SU-DHL-6 (cell line): ENCODE results near the gene TCF19.

Source experiments
- H2AFZ ChIP-seq: fragments of 200-600 bp; sonication (generic); 2 replicates; pipeline ENCODE4 v1.6.1; 2014; ENCODE audit warnings: low read depth, mild to moderate bottlenecking, moderate library complexity, mixed read lengths, antibody characterized with exemption, low read length; ENCODE audit not compliant: severe bottlenecking
- H3F3A ChIP-seq: fragments of 200-600 bp; shearing (Covaris generic); 2 replicates; pipeline ENCODE4 v1.6.0; 2016; ENCODE audit warnings: antibody characterized with exemption, mild to moderate bottlenecking; ENCODE audit not compliant: insufficient read depth
- H3K27ac ChIP-seq: fragments of 200-600 bp; sonication (generic); 2 replicates; pipeline ENCODE4 v1.5.1; 2016; ENCODE audit warnings: low read depth, mild to moderate bottlenecking, low read length, moderate library complexity, mixed read lengths
- H3K27me3 ChIP-seq: fragments of 200-600 bp; sonication (generic), shearing (Covaris generic); 2 replicates; pipeline ENCODE4 v1.6.0; 2014; ENCODE audit warnings: mild to moderate bottlenecking, low read length
- H3K36me3 ChIP-seq: fragments of 200-600 bp; sonication (generic); 2 replicates; pipeline ENCODE4 v1.6.1; 2014; ENCODE audit warnings: mild to moderate bottlenecking, low read length, mixed read lengths
- H3K4me2 ChIP-seq: fragments of 300-600, 200-600 bp; shearing (Covaris generic), sonication (generic); 2 replicates; pipeline ENCODE4 v1.6.0; 2014; ENCODE audit warnings: low read length, low read depth, mild to moderate bottlenecking; ENCODE audit not compliant: poor library complexity, severe bottlenecking
- H3K4me3 ChIP-seq: fragments of 200-600 bp; sonication (generic); 2 replicates; pipeline ENCODE4 v1.5.1; 2014; ENCODE audit warnings: antibody characterized with exemption, low read length, mild to moderate bottlenecking, mixed read lengths; ENCODE audit not compliant: insufficient read depth, poor library complexity, severe bottlenecking
- H3K79me2 ChIP-seq: fragments of 200-600 bp; sonication (generic); 2 replicates; pipeline ENCODE4 v1.6.1; 2014; ENCODE audit warnings: mild to moderate bottlenecking, low read length, moderate library complexity; ENCODE audit not compliant: insufficient read depth
- H3K9ac ChIP-seq: fragments of 200-600 bp; sonication (generic); 2 replicates; pipeline ENCODE4 v1.7.0; 2014; ENCODE audit warnings: mild to moderate bottlenecking, low read length
- H3K9me2 ChIP-seq: fragments of 200-600 bp; sonication (generic); replicated peaks from 2 replicates; pipeline ENCODE4 v1.6.1; 2014; ENCODE audit warnings: low read length; ENCODE audit not compliant: insufficient read depth
- H3K9me3 ChIP-seq: fragments of 200-600 bp; sonication (generic); 2 replicates; pipeline ENCODE4 v1.6.1; 2014; ENCODE audit warnings: low read length, mixed read lengths; ENCODE audit not compliant: insufficient read depth
- H4K20me1 ChIP-seq: fragments of 200-600 bp; sonication (generic); 2 replicates; pipeline ENCODE4 v1.6.1; 2014; ENCODE audit warnings: low read depth, mild to moderate bottlenecking, antibody characterized with exemption, low read length, moderate library complexity, mixed read lengths
- EZH2phosphoT487 ChIP-seq: fragments of 200-600 bp; sonication (generic), shearing (Covaris generic); conservative IDR thresholded peaks from 2 replicates; pipeline ENCODE4 v1.6.1; 2018; ENCODE audit warnings: mild to moderate bottlenecking, antibody characterized with exemption, low read length, moderate library complexity, mixed read lengths
- TF ChIP-seq, protein P1 (sequence below): fragments of 200-600 bp; sonication (generic); IDR thresholded peaks from one replicate; pipeline ENCODE4 v1.5.1; 2017; ENCODE audit warnings: antibody characterized with exemption, mild to moderate bottlenecking, low read length, moderate library complexity; ENCODE audit not compliant: insufficient read depth, poor library complexity, severe bottlenecking

The TCF19 gene

GRCh38 chr6:31170600-31170881, 12.2 kb downstream of the TCF19 start, which contains the start of gene POU5F1:
TSS of gene POU5F1 (minus strand) at chr6:31170682. CDS start at chr6:31170620, 62 bp downstream.
- no peak within 1 kb of the TSS for H3K9ac ChIP-seq
- no peak within 1 kb of the TSS for H3K27ac ChIP-seq
- no peak for TF ChIP-seq EZH2phosphoT487
- TF ChIP-seq, protein P1, sequence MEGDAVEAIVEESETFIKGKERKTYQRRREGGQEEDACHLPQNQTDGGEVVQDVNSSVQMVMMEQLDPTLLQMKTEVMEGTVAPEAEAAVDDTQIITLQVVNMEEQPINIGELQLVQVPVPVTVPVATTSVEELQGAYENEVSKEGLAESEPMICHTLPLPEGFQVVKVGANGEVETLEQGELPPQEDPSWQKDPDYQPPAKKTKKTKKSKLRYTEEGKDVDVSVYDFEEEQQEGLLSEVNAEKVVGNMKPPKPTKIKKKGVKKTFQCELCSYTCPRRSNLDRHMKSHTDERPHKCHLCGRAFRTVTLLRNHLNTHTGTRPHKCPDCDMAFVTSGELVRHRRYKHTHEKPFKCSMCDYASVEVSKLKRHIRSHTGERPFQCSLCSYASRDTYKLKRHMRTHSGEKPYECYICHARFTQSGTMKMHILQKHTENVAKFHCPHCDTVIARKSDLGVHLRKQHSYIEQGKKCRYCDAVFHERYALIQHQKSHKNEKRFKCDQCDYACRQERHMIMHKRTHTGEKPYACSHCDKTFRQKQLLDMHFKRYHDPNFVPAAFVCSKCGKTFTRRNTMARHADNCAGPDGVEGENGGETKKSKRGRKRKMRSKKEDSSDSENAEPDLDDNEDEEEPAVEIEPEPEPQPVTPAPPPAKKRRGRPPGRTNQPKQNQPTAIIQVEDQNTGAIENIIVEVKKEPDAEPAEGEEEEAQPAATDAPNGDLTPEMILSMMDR, result no peak
- no peaks in the 10 kb centered on the region for H3K36me3 ChIP-seq
- H3K4me3 ChIP-seq, result no peak within 1 kb of the TSS
- no peak within 1 kb of the TSS for H2AFZ ChIP-seq
- H3K4me2 ChIP-seq, result no peak within 1 kb of the TSS
- no peaks in the 10 kb centered on the region for H3K79me2 ChIP-seq
- H3K9me2 ChIP-seq, result no peaks in the 10 kb centered on the region
- no peaks in the 10 kb centered on the region for H3F3A ChIP-seq
- no peaks in the 10 kb centered on the region for H4K20me1 ChIP-seq
- no peaks in the 10 kb centered on the region for H3K9me3 ChIP-seq
- H3K27me3 ChIP-seq, result no peaks in the 10 kb centered on the region

DNA sequence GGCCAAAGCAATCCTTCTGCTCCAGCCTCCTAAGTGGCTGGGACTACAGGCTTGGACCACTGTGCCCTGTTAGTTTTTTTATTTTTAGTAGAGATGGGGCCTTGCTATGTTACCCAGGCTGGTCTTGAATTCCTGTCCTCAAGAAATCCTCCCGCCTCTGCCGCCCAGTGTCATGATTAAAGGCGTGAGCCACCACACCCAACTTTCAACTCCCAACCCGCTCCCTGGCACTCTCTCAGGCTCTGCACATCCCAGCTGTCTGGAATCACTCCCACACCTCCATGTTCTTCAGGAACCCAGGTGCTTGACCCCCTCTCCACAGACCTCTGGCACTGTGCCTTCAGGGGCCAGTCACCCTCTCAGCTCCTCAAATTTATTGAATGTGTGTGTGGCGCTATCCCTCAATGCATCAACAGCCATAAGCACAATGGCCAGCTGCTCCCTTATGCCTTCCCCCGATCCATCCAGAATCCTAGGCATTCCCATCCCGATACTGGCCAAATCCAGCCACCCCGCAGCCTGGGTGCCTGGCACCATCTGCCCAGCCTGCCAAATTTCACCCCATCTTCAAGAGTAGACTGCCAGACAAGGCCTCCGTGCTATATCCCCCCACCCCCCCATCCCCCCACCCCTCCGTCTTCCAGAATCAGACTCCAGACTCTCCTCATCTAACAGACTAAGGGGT, 12.7 kb downstream of the TCF19 start:
- no peak overlapping the region for H3K9ac ChIP-seq
- no peak for TF ChIP-seq EZH2phosphoT487
- TF ChIP-seq, protein P1, result no peak
- no peaks in the 10 kb centered on the region for H3K36me3 ChIP-seq
- no peaks in the 10 kb centered on the region for H3K27me3 ChIP-seq
- no peaks in the 10 kb centered on the region for H3K79me2 ChIP-seq
- H3F3A ChIP-seq, result no peaks in the 10 kb centered on the region
- H2AFZ ChIP-seq, result no peak overlapping the region
- H3K9me2 ChIP-seq, result no peaks in the 10 kb centered on the region
- H3K9me3 ChIP-seq, result no peaks in the 10 kb centered on the region
- no peaks in the 10 kb centered on the region for H4K20me1 ChIP-seq
- no peak overlapping the region for H3K4me3 ChIP-seq
- H3K4me2 ChIP-seq, result no peak overlapping the region
- no peak overlapping the region for H3K27ac ChIP-seq

- Histone ChIP-seq H3K27ac (no peak overlapping the region), H2AFZ (no peak overlapping the region), H3K36me3 (no peaks in the 10 kb centered on the region), H3K9ac (no peak overlapping the region), H3K4me2 (no peak overlapping the region), H4K20me1 (no peaks in the 10 kb centered on the region), H3F3A (no peaks in the 10 kb centered on the region), H3K79me2 (no peaks in the 10 kb centered on the region), H3K9me3 (no peaks in the 10 kb centered on the region), H3K9me2 (no peaks in the 10 kb centered on the region), H3K4me3 (no peak overlapping the region), H3K27me3 (no peaks in the 10 kb centered on the region)
- TF ChIP-seq, protein P1, result no peak
- no peak for TF ChIP-seq EZH2phosphoT487
Measured at GRCh38 chr6:31171931-31172905, 13.8 kb downstream of the TCF19 start.
